HG03095 (cell line): ENCODE measurements around the gene EID2.

ENCODE experiments used
- ATAC-seq: cut with Tn5 transposase; IDR thresholded peaks from one replicate; pipeline ENCODE4 v1.9.1; 2021; ENCODE audit warnings: moderate library complexity; ENCODE audit not compliant: unreplicated experiment

The EID2 gene

DNA sequence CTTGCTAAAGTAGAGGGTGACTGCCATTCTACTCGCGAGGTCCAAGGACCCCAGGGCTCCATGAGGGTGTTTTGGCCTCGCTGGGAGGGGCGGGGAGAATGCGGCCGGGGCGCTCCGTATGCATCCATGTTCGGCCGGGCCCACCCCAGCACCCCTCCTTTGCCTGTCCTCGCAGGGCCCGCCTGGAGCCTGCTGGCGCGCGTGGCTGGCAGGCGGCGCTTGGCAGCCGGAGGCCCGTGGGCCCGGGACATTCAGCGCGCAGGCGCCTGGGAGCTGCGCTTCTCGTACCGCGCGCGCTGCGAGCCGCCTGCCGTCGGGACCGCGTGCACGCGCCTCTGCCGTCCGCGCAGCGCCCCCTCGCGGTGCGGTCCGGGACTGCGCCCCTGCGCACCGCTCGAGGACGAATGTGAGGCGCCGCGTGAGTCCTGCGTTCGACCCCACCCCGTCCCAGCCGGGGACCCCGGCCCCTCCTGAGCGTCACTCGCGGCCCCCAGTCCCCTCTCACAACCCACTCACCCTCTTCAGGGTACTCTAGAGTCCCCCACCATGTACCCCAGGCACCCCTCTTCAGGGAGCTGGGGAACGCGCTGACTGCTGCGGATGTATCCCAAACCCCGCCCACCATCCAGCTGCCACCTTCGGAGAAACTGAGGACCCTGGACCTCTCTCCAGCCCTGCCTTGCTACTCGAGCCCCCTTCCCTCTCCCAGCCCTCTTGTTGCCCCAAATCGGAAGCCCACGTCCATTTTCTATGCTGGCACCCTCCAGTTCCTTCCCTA lies 37.1 kb downstream of the EID2 start:
- no peak for ATAC-seq

GRCh38 chr19:39501340-39501739 lies 38.6 kb downstream of the EID2 start:
- no peak for ATAC-seq

DNA sequence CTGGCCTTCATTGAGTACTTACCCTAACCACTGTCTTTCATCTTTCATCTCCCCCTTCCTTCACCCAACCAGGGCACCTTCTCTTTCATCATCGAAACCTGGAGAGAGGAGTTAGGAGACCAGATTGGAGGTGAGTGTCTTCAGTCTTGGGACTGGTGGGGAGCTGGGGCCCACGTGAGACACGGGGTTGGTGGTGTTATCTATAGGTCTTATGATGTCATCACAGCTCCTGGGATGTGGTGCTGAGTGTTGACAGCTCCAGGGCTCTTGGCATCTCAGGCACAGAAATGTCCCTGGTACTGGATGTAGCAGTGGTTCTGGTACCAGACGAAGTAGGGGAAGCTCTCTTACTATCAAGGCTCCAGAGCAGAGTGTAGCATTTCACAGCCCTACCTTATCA lies 39.4 kb downstream of the EID2 start:
- ATAC-seq, result no peak

DNA sequence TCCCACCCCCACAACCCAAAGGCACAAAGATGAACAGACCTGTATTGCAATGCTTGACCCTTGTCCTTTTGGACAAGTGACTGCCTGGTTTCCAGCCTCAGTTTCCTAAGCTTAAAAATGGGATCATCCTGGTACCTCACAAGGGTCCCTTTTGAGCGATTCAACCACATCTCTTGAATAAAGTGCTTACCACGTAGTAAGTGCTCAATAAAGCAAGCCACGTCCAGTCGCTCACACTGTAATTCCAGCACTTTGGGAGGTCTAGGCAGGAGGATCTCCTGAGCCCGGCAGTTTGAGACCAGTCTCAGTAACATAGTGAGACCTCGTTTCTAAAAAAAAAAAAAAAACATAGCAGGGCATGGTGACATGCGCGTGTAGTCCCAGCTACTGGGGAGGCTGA lies 40.0 kb downstream of the EID2 start:
- ATAC-seq, result no peak

DNA sequence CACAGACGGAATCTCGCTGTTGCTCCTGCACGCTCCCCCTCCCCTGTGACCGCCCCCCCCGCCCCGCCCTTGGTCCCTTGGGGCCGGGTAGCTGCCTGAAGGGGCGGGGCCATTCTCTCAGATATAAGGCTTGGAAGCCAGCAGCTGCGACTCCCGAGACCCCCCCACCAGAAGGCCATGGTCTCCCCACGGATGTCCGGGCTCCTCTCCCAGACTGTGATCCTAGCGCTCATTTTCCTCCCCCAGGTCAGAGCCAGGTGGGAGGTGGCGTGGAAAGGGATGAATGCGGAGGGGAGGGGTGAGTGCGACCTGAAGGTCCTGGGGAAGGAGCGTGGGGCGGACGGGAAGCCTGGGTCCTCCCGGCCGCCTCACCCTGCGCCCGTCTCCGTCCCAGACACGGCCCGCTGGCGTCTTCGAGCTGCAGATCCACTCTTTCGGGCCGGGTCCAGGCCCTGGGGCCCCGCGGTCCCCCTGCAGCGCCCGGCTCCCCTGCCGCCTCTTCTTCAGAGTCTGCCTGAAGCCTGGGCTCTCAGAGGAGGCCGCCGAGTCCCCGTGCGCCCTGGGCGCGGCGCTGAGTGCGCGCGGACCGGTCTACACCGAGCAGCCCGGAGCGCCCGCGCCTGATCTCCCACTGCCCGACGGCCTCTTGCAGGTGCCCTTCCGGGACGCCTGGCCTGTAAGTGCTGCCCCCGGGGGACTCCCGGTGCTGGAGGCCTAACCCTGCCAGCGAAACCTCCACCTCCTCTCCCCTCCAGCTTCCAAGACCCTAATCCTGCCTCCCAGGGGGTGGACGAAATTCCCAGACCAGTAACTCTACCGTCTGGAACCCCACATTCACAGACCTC lies 40.9 kb downstream of the EID2 start, which contains the start of gene DLL3:
Gene DLL3, plus strand, starts transcription at position 150 of the 845 bp plus-strand sequence. Its CDS starts 28 bp downstream, at position 178.
- ATAC-seq, result no peak

DNA sequence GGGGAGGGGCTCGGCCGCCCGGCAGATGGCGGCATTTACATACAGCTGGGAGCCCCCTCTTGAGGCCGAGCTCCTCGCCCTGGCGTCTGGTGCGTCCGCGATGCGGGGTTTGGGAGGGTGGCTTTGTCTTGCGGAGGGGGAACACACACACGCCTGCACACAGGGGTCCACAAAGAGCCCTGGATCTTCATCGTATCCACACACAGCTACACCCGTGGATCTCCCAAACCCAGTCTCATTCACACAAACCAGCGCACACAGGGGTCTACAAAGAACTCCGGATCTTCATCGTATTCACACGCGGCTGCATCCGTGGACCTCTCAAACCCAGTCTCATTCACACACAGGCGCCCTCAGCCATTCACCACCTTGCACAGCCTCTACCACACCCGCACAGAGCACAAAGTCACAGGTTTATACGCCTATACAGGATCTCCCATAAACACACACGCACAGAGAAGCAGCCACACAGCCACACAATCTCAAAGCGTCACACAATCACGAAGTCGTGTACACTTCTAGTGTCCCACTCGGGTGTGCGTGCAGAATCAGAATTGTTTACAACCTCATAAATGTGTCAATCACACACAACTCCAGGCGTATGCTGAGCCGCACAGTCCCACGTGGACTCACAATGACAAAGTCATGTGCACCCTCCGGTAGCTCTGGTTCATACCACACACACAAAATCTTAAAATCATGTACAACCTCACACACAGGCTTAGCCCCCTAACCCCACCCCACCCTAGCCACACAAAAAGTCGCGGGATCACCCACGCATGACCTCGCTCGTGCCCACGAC lies 41.8 kb downstream of the EID2 start:
- ATAC-seq, result no peak

- ATAC-seq, result no peak
Measured at GRCh38 chr19:39497701-39497995, 42.3 kb downstream of the EID2 start.

- ATAC-seq, result no peak
Measured at GRCh38 chr19:39496063-39496462, 43.9 kb downstream of the EID2 start.

DNA sequence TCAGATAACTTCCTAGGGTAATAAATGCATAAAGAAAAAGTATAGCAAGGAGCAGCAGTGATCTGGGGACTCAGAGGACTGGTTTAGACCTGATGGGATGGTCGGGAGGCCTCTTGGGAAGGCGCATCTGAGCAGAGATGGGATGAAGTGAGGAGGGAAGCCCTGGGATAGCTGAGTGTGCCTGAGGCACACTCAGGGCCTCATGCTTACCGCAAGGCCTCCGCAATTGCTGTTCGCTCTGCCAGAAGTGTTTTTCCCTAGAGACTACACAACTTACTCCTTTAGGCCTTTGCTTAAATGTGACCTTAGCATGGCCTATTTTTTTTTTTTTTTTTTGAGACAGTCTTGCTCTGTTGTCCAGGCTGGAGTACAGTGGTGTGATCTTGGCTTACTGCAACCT lies 45.3 kb downstream of the EID2 start:
- no peak for ATAC-seq

GRCh38 chr19:39492788-39493187 lies 47.2 kb downstream of the EID2 start:
- ATAC-seq, result no peak

DNA sequence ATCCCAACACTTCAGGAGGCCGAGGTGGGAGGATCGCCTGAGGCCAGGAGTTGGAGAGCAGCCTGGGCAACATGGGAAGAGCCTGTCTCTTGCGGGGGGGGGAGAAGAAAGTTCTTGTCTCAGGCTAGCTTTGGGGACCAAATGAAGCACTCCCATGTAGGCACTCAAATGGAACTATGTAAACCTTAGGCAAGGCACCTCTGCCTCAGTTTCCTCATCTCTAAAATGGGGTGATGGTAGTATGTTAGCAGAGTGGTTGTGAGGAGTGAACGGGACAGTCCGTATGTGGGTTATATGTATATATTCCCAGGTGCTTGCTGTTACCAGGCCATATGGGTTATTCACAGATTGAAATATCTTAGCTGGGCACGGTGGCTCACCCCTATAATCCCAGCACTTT lies 47.7 kb downstream of the EID2 start:
- ATAC-seq, result no peak

DNA sequence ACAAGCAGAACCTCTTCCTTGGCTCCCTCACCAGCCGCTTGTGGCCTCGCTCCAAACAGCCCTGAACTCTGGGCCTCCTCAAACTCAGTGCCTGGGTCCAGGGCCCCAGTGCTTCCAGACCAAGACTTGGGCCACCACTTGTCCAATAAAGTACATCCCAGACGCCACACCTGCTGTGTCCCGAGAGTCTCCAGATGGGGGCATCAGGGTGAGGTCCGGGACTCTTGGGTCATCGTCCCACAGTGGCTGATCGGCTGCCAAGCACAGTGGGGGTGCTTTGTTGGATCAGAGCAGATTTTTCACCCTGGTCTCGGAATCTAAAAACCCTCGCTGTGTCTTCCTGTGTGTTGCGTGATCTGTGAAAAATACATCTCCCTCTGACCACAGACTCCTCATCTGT lies 50.2 kb downstream of the EID2 start:
- ATAC-seq, result no peak
